HG03066 (cell line): ENCODE data around the gene MNX1.

Source experiments
- ATAC-seq: cut with Tn5 transposase; IDR thresholded peaks from one replicate; pipeline ENCODE4 v1.9.1; 2021; ENCODE audit warnings: low read depth; ENCODE audit not compliant: unreplicated experiment

MNX1 gene

DNA sequence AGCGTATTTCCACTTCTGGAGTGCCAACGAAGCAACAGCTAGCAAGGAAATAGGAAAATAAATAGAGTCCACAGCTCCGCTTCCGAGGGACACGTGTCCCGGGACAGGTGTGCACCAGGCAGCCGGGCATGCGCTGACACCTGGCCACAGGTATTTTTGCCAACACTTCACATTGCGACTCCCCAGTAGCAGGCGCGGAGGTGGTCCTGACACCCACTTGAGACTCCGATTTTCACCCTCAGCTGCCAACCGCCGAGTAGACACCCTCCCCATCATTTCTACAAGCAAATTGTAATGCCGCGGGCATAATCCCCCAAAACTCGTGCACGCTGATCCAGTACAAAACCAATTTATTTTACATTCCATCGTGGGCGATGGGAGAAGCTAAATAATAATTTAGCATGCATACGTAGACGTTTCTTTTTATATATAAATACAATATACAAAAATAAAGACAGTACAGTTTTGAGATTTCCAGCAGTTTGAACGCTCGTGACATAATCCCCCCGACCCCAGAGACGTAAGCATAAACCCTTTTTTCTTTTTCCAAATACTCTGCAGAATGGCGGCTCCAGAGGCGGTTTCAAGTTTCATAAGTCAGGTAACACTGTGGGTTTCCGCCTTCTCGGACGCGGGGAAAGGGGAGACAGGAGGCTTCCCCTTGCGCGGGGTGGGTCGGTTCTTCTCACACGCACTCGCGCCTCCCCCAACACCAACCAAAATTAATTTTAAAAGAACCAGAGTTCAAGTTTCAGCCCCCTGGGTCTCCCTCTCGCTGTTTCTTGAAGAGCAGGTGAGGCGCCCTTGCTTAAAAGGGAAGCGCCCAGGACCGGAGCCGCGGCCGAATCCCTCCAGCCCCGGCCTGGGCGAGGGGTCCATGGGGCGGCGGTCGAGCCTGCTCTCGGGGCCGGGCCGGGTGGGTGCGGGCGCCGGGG is 5.7 kb downstream of the MNX1 start:
- no peak for ATAC-seq

DNA sequence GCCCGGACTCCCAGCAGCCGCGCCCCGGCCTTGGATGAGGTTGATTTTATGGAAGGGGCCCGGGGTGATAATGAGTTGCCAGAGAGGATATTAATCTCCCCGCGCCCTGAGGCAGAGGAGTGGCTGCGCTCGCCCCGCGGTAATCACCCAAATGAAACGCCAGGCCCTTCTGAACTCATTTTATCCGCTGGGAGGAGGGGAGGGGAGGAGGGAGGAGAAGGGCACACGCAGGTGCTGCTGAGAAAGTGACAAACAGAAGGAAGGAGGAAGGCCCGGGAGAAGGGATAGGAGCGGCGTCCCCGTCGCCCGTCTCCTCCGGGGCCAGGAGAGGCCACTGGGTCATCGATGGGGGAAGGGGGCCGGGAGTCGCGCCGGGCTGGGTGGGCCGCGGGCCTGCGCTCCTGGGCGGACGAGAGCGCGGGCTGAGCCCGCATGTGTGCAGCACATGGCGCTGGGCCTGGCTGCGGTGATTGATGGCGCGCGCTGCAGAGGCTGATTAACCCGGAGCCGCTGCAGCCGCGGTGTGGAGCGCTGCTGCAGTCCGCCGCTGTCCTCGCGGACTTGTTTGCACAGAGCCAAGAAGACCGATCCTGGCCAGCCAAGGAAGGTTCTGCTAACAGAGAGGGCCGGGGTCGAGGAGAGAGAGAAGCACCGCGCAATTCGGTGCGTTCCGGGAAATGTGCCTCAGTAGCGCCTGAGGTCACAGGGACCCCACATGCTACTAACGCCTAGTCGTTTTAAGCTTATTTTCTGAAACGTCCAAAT is 6.5 kb downstream of the MNX1 start:
- no peak for ATAC-seq

DNA sequence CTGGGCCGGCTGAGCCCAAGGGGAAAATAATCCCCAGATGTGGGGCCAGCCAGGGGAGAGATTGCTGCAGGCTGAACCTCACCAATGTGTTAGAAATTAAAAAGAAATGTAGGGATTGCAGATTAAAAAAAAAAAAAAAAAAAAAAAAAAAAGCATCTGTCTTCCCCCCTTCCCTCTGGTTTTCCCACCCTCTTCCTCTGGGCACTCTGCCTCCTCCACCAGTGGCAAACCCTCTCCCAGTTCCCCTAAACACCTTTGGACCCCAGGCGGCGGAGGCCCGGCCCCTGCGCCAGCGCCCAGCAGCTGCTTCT is 7.1 kb downstream of the MNX1 start:
- ATAC-seq, result no peak

DNA sequence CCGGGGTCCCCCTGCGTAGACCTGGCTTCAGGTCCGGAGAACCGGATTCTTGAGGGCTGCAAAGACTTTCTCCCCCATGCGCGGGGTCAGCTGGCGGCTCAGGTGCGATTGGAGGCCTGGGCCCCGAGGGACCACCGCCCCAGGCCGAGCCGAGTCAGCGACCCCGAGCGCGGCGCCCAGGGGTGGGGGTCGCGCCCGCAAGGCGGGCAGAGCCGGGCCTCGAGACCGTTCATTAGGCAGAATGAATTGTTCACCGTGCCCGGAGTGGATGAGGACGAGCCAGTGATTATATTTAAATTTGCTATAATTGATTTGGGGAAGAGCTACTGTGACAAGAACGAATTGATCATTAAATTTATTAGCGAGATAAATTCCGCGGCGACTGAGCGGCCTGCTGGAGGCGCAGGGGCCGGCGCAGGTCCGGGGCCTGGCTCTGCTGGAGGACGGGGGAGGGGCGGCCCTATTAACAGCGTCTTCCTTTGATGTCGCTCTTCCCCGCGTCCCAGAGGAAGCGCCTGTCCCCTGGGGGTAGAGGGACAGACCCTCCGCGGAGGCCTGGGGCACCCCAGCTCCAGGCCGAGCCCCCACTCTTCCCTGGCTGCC is 7.5 kb downstream of the MNX1 start:
- ATAC-seq, result no peak

DNA sequence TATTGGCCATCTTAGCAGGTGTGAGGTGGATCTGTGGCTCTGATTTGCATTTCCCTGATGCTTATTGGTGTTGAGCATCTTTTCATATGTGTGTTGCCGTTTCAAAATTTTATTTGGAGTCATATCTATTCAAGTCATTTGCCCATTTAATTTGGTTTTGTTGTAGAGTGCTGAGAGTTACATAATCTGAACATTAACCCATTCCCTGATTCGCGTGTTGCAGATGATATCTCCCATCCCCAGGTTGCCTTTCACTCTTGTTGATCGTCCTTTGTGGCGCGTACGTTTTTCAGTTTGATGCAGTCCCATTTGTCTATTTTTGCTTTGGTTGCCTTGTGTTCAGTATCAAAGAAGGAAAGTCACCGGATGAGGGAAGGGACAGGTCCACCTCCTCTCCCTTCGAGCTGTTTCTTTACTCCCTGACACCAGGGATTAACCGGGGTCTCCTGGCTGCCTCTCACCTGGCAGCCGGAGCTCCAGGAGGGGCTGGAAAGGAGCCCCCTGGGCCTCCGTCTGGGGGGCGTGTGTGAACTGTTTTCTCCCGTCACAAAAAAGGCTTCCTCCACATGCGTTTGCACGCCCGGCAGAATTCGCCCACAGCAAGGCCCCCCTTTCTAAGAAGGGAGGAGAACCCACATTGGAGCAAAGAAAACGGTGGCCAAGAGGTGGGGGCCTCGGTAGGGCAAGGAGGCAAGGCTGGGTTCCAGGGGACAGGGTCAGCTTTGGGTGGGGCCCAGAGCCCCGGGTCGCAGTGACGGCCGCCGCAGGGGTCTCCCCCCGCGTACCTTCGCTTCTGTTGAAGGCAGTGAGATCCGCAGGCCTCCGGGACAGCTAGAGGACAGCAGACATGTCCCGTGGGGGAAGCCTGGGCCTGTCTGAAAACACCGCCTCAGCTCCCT is 8.3 kb downstream of the MNX1 start:
- ATAC-seq, result no peak

DNA sequence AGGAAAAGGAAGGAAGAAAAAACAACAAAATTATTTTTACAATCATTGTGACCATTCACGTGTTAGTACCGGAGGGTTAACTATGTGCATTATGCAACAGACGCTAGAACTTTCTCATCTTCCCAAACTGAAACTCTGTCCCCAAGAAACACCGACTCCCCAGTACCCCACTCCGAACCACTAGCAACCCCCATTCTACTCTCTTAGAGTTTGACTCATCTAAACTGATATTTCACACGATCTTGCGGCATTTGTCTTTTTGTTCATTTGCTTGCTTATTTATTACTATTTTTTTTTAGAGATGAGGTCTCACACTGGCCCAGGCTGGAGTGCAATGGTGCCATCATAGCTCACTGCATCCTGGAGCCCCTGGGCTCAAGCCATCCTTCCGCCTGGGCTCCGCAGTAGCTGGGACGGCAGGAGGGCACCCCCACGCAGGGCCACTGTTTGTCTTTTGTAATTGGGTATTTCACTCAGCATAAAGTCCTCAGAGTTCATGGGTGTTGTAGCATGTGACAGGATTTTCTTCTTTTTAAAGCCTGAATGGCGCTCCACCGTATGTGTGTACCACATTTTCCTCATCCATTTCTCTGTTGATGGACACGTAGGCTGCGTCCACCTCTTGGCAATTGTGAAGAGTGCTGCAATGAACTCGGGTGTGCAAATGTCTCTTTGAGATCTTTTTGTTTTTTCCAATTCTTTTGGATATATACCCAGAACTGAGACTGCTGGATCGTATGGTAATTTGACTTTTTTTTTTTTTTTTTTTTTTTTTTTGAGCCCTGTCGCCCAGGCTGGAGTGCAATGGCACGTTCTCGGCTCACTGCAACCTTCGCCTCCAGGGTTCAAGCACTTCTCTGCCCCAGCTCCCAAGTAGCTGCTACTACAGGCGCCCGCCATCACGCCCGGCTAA is 9.5 kb downstream of the MNX1 start:
- ATAC-seq, result no peak

DNA sequence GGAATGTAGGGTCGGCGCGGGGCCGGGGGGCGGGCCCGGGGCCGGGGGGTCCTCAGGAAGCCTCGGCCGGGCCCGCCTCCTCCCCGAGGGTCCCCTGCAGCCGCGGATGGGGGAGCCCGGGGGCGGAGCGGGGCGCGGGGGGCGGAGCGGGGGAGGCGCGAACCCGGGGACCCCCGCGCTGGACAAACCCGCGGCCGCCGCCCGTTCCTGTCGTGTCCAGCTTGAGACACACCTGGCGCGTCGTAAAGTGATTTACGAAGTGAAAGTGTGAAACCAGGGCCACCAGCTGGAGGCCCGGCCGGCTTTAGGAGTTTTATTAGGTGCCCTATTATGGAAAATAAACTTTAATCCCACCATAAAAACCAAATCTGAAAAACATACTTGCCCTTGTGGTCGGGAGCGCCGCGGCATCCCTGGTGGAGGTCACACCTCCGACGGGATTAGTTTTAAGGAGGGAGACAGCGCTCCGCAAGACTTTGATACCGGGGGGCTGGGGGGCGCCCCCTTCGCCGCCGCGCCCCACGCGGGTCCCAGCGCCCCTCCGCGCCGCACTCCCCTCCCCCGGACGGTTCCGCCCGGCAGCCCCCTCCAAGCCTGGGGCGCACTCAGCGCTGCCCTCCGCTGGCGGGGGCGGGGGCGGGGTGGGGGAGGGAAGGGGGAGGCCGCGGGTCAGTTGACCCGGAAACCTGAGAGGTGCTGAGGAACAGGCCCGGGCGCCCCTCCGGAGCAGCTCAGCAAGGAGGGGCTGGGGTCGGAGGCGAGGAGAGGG is 10.3 kb downstream of the MNX1 start:
- no peak for ATAC-seq

DNA sequence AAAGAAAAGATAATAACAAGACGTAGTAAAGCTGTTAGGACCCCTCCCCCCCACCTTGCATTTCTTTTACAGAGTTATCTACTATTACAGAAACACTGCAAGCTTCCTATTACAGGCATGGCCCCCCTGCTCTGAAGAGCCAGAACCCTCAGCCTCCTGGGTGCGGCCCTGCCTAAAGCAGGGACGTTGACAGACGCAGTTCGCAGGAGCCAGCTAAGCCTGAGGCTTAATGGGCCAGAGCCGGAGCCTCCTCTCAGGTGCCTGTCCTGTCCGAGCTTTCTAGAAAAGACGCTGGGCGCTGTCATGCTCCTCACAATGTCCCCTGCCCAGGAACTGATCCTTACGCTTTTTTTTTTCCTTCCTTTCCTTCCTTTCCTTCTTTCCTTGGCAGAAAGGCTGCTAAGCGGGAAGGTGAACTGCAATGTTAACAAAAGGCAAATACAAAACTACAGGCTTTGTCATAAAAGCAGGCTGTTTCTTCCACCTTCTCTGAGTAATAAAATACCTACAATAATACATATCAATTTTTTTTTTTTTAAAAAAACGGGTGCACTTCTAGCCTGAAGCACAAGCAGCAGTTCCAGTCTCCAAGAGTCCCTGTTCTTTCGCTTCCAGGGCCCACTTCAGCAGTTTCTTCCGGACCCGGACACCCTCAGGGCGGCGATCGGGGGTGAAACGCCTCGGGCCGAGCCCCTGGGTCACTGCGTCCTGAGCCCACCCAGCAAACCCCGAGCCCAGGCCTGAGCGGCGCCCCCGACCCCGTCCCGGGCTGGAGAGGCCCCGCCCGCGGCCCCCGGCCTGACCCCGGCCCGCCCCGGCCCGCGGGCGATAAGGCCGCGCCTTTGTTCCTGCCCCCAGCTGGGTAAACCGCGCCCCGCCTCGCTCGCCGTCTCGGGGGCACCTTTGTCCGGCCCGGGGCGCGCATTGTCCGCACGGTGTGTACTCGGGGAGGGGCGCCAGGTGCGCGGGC is 11.2 kb downstream of the MNX1 start:
- no peak for ATAC-seq

DNA sequence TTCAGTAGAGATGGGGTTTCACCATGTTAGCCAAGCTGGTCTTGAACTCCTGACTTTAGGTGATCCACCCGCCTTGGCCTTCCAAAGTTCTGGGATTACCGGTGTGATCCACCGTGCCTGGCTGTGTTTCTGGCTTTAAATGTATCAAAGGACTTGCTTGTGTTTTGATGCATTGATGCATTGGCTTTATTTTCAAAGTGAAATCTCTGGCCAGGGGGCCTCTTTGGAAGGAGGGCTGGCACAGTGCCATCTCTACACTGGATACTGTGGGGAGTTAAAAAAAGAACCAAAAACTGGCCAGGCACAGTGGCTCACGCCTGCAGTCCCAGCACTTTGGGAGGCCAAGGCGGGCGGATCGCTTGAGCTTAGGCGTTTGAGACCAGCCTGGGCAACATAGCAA is 16.0 kb downstream of the MNX1 start:
- ATAC-seq, result no peak

DNA sequence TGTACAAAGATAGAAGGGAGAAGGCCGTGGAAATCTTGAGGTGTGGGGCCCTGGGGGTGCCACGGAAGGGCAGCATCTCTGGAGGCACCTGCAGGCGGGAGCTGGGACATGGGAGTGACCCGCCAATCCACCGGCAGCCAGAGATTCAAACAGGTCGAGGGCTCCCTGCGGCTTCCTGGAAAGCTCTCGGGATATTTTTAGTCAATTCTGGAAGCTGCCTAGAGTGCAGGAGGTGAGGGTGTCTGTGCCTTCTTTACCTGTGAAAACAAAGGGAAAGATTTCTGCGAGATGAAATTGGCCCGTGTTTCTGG is 16.6 kb downstream of the MNX1 start:
- no peak for ATAC-seq

DNA sequence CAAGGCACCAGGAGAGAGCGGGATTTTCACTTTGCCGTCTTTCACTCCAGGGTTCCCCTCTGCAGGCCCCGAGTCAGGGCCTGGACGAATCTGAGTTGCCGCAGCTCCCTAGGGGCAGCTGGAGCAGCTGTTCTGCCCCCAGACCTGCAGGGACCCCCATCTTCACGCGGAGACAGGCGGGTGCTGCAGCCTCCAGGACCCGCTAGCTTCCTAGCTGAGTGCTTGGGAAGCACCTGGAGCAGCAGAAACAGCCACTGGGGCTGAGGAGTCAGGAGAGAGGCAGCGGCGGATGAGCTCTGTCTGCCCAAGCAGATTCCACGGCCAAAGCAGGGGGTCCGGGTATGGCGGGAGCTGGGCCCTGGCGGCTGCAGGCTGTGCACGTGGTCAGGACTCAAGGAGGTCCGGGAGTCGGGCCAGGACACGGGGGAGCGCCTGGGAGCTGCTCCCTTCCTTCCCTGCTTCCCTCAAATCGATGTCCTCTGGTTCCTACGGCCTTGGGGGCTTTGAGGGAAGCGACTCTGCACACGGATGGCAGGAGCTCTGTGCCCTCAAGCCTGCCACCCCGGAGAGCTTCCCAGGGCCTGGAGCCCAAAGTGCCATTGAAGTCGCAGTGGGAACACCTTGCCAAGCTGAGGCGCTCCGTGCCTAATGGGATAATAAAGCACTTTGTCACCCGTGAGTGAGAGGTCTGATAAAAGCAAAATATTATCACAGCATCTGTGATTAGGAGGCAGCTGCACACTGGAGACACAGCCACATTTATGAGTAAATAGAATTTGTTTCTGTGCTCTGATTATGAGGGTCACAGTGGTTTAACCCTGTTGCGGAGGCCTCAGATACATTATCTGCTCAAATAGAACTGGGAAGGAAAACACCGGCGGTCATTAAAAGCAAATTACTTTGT is 17.2 kb downstream of the MNX1 start:
- ATAC-seq, result no peak

DNA sequence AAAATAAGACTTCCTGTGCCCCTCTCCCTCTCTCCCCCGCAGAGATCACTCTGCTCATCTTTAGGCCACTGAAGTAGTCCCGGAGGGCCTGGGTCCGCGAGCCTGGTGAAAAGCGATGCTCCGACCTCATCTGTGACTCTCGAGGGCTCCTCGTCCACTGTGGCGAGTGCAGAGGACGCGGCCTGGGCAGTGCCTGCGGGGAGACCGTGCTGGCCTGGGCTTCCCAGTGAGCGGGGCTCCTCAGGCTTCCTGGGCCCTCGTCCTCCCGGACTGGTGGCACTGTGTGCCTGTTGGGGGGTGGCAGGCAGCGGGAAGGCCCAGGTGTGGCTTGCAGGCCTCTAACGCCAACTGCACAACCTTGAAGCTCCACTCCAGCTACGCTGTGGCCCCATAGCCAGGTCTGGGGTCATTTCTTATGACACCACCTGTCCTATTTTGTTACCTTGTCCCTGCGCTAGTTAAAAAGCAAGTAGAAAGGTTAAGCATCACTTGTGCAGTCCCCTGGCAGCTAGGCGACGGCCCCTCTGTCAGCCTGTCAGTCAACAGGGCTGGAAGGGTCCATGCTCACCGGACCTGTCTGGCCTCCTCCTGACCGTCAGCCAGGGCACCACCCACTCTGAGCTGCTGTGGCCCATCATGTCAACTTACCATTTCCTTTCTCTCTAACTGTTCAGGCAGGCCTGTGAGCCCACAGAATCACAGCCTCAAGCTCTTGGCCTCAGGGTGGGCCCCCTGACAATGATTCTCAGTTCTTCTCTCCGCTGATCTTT is 20.5 kb downstream of the MNX1 start:
- ATAC-seq, result no peak

DNA sequence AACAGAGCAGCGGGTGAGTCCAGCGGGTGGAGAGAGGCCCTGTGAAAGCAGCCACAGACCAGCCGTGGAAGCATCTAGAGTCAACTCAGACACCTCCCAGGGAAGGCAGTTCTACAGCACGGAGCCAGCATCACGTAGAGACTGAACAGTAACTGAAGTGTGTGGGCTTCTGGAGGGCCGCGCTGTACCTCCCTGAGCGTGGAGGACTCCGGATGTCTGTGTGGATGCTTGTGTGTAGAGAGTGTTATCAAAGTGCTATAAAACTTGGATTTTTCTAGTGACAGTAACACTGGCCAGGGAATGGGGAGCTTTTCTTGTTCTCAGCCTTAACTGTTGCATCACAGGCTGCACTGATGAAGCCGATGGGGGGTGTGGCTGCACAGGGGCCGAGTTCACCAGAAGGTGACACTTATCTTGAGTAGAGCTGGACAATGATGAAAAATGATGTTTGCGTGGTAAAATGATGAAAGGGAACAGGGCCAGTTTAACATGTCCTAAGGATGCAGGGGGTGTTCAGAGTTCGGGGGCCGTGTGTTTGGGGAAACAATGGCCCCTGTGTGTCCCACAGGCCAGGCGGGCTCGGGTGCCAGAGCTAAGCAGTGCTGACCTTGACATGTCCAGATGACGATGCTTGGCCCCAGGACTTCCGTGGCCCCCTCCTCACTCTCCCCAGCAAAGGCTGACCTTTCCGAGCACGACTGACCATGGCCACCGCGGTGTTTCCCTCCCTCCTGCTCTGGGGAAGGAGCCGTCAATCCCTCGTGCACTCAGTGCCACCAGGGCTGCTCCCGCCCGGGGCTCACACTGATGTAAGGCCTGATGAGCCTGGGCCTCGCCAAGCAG is 21.9 kb downstream of the MNX1 start:
- no peak for ATAC-seq

DNA sequence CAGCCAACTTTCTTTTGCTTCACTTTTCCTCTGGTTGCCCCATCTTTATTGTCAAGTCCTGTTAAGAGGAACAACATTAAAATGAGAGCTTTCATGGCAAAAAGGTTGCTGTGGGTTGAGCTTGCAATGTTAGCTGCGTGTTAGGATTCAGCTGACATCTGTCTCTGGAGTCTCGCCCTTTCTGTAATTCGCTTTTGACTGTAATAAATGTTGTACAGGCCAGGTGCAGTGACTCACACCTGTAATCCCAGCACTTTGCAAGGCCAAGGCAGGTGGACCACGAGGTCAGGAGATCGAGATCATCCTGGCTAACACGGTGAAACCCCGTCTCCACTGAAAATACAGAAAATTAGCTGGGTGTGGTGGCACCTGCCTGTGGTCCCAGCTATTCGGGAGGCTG is 24.1 kb downstream of the MNX1 start:
- no peak for ATAC-seq
